Ishikawa (cell line): ENCODE results near the gene ZBTB11.

Experiments used
- CEBPB ChIP-seq: IDR thresholded peaks from 2 replicates; pipeline ENCODE4 v1.6.1; 2012
- CREB1 ChIP-seq: IDR thresholded peaks from 2 replicates; pipeline ENCODE4 v1.6.1; 2012; ENCODE audit warnings: low read depth
- EGR1 ChIP-seq: IDR thresholded peaks from 2 replicates; pipeline ENCODE4 v1.6.1; 2012
- EP300 ChIP-seq: IDR thresholded peaks from 2 replicates; pipeline ENCODE4 v1.6.1; 2012; ENCODE audit warnings: borderline replicate concordance
- FOXM1 ChIP-seq: IDR thresholded peaks from 2 replicates; pipeline ENCODE4 v1.6.1; 2012; ENCODE audit warnings: low read depth, borderline replicate concordance
- NFIC ChIP-seq: IDR thresholded peaks from 2 replicates; pipeline ENCODE4 v1.6.1; 2012
- RAD21 ChIP-seq: IDR thresholded peaks from 2 replicates; pipeline ENCODE4 v1.6.1; 2012; ENCODE audit warnings: low read depth
- REST ChIP-seq: IDR thresholded peaks from 2 replicates; pipeline ENCODE4 v1.6.1; 2012; ENCODE audit warnings: low read depth, mild to moderate bottlenecking
- TAF1 ChIP-seq: IDR thresholded peaks from 2 replicates; pipeline ENCODE4 v1.6.1; 2012; ENCODE audit warnings: low read depth, mild to moderate bottlenecking
- TCF12 ChIP-seq: IDR thresholded peaks from 2 replicates; pipeline ENCODE4 v1.6.1; 2012; ENCODE audit warnings: low read depth
- TEAD4 ChIP-seq: IDR thresholded peaks from 2 replicates; pipeline ENCODE4 v1.6.1; 2012
- YY1 ChIP-seq: IDR thresholded peaks from 2 replicates; pipeline ENCODE4 v1.6.1; 2012; ENCODE audit warnings: low read depth
- ZBTB7A ChIP-seq: IDR thresholded peaks from 2 replicates; pipeline ENCODE4 v1.6.1; 2012; ENCODE audit warnings: low read depth
- TF ChIP-seq, protein P1 (sequence below): IDR thresholded peaks from 2 replicates; pipeline ENCODE4 v1.6.1; 2012
- TF ChIP-seq, protein P2 (sequence below): IDR thresholded peaks from 2 replicates; pipeline ENCODE4 v1.6.1; 2012

ZBTB11 gene

DNA sequence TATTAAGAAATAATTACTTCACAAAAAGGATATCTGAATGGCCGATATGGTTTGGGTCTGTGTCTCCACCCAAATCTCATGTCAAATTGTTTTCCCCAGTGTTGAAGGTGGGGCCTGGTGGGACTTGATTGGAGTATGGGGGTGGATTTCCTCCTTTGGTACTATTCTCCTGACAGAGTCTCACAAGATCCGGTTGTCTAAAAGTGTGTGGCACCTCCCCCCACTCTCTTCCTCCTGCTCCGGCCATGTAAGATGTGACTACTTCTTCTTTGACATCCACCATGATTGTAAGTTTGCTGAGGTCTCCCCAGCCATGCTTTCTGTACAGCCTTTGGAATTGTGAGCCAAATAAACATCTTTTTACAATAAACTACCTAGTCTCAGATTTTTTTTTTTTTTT, 34.5 kb downstream of the ZBTB11 start:
- no peak for TF ChIP-seq CREB1
- TF ChIP-seq EGR1: no peak
- no peak for TF ChIP-seq NFIC
- TF ChIP-seq EP300: no peak
- TF ChIP-seq TEAD4: no peak
- TF ChIP-seq, protein P1, sequence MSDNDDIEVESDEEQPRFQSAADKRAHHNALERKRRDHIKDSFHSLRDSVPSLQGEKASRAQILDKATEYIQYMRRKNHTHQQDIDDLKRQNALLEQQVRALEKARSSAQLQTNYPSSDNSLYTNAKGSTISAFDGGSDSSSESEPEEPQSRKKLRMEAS: no peak
- no peak for TF ChIP-seq ZBTB7A
- no peak for TF ChIP-seq TAF1
- TF ChIP-seq, protein P2, sequence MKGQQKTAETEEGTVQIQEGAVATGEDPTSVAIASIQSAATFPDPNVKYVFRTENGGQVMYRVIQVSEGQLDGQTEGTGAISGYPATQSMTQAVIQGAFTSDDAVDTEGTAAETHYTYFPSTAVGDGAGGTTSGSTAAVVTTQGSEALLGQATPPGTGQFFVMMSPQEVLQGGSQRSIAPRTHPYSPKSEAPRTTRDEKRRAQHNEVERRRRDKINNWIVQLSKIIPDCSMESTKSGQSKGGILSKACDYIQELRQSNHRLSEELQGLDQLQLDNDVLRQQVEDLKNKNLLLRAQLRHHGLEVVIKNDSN: no peak
- TF ChIP-seq RAD21: no peak

- TF ChIP-seq EP300 (no peak), CEBPB (no peak)
These were observed 36.7 kb downstream of the ZBTB11 start for GRCh38 chr3:101640256-101640655.

DNA sequence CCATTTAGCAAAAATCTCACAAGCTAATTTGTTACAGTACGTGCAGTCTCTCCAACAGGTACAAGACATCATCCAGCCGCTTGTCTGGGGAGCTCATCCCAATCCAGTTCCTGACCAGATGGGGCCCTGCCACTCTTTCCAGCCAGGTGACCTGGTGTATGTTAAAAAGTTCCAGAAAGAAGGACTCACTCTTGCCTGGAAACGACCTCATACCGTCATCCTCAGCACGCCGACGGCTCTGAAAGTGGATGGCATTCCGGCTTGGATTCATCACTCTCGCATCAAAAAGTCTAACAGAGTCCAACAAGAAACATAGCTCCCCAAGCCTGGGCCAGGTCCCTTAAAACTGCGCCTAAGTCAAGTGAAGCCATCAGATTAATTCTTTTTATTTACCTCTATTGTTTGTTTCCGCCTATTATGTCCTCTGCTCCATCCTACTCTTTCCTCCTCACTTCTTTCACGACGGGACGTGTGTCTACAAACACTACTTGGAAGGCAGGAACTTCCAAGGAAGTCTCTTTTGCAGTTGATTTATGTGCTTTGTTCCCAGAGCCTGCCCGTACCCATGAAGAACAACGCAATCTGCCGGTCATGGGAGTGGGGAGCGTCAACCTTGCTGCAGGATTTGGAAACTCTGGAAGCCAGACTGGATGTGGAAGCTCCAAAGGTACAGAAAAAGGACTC, 37.5 kb downstream of the ZBTB11 start:
- no peak for TF ChIP-seq YY1
- TF ChIP-seq, protein P1: no peak
- TF ChIP-seq TCF12: no peak
- TF ChIP-seq CREB1: no peak
- no peak for TF ChIP-seq REST
- TF ChIP-seq, protein P2: no peak
- TF ChIP-seq RAD21: no peak
- TF ChIP-seq NFIC: no peak
- TF ChIP-seq EP300: no peak
- no peak for TF ChIP-seq CEBPB
- TF ChIP-seq TAF1: no peak
- no peak for TF ChIP-seq TEAD4
- TF ChIP-seq FOXM1: no peak
- TF ChIP-seq ZBTB7A: no peak
- TF ChIP-seq EGR1: no peak

DNA sequence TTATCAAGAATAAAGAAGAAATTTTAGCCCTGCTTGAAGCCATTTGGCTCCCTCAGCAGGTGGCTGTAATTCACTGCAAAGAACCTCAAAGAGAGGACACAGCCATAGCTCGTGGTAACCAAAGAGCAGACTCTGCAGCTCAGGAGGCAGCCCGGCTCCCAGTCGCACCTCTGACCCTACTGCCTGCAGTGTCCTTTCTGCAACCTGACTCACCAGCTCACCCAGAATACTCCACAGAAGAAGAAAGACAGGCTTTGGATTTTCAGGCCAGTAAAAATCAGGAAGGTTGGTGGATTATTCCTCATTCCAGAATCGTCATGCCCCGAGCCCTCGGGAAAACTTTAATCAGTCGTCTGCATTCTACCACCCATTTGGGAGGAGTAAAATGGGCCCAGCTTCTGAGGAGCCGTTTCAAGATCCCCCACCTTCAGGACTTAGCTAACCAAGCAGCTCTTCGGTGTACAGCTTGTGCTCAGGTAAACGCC, 38.6 kb downstream of the ZBTB11 start:
- TF ChIP-seq RAD21: peak; percentile 18; the same call in 1 of the 2 replicates
- TF ChIP-seq, protein P2: no peak
- TF ChIP-seq CREB1: no peak
- no peak for TF ChIP-seq CEBPB
- no peak for TF ChIP-seq REST
- no peak for TF ChIP-seq TAF1

- TF ChIP-seq TAF1: no peak
- TF ChIP-seq ZBTB7A: no peak
- TF ChIP-seq, protein P1: no peak
- no peak for TF ChIP-seq EGR1
- TF ChIP-seq CEBPB: no peak
- TF ChIP-seq REST: no peak
- TF ChIP-seq NFIC: no peak
- TF ChIP-seq EP300: no peak
- TF ChIP-seq CREB1: no peak
- TF ChIP-seq YY1: no peak
- TF ChIP-seq TEAD4: no peak
- no peak for TF ChIP-seq FOXM1
- no peak for TF ChIP-seq TCF12
- TF ChIP-seq, protein P2: no peak
- TF ChIP-seq RAD21: no peak
These were observed 39.5 kb downstream of the ZBTB11 start for GRCh38 chr3:101637451-101637850.
